Prostate gland (tissue), 2 donors: ENCODE results near the gene SPOUT1. TPM values are rescaled to one million over a fixed set of nuclear protein-coding genes. Genes with fewer than 3 reads are reported as not detected.
"Not testable (repeated sequence)": the region's sequence is repeated elsewhere in the genome, so short reads cannot be mapped to it uniquely, and the experiment has no call there.

Experiments
- DNase-seq: peaks from one replicate; pipeline ENCODE4 v3.0.0-alpha.2; 2019; ENCODE audit warnings: low spot score
- H3K27ac ChIP-seq, 2 donors: fragments of 200-600 bp; sonication (generic); 2 replicates each; pipeline ENCODE4 v1.5.1; 2017 to 2019
- H3K27me3 ChIP-seq: fragments of 200-600 bp; sonication (generic); replicated peaks from 2 replicates; pipeline ENCODE4 v1.5.1; 2019; ENCODE audit not compliant: insufficient read depth
- H3K36me3 ChIP-seq, 2 donors: fragments of 200-600 bp; sonication (generic); 1 replicate in 1 of 2; 2 replicates in 1 of 2; pipeline versions ENCODE4 v1.5.1 to v1.8.1; 2017 to 2019
- H3K4me1 ChIP-seq: fragments of 200-600 bp; sonication (generic); replicated peaks from 2 replicates; pipeline ENCODE4 v1.5.1; 2019
- H3K4me3 ChIP-seq, 2 donors: fragments of 200-600 bp; sonication (generic); 2 replicates each; pipeline ENCODE4 v1.5.1; 2017 to 2019
- H3K9me3 ChIP-seq: fragments of 200-600 bp; sonication (generic); 2 replicates; pipeline ENCODE4 v1.5.1; 2017
- CTCF ChIP-seq, 4 experiments: fragments of 200-600 bp in 2 of 4; fragments of 450-650 bp in 2 of 4; sonication (generic) in 2 of 4; IDR thresholded peaks; 1 replicate in 3 of 4; 2 replicates in 1 of 4; pipeline ENCODE4 v1.5.1; 2016 to 2019; ENCODE audit warnings: antibody characterized with exemption in 4 of 4, mild to moderate bottlenecking in 2 of 4, moderate library complexity in 2 of 4
- POLR2A ChIP-seq: fragments of 450-650 bp; IDR thresholded peaks from one replicate; pipeline ENCODE4 v1.6.1; 2016; ENCODE audit warnings: antibody characterized with exemption, mild to moderate bottlenecking
- POLR2AphosphoS5 ChIP-seq: sonication (generic); formaldehyde crosslinking; IDR thresholded peaks from one replicate; pipeline ENCODE4 v1.6.1; 2017; ENCODE audit warnings: antibody characterized with exemption
- WGBS: methylation state at CpG from one replicate; pipeline ENCODE4 v1.1.5; 2018; 5-methylcytosine and 5-hydroxymethylcytosine counted together
- intact Hi-C: fragments of 100-400 bp; cut with DNase I; formaldehyde crosslinking; loops from one replicate; pipeline ENCODE4 v1.14.2; 2022
- total RNA-seq, 2 donors: library from RNA; depleted of rRNA; stranded (reverse); fragments of >200 nt; gene quantifications; one replicate each; pipeline ENCODE4 v1.1.0, GENCODE V29; 2016

Gene SPOUT1
- 10 to 100 TPM; 45.8 to 47.5 TPM for total RNA-seq

DNA sequence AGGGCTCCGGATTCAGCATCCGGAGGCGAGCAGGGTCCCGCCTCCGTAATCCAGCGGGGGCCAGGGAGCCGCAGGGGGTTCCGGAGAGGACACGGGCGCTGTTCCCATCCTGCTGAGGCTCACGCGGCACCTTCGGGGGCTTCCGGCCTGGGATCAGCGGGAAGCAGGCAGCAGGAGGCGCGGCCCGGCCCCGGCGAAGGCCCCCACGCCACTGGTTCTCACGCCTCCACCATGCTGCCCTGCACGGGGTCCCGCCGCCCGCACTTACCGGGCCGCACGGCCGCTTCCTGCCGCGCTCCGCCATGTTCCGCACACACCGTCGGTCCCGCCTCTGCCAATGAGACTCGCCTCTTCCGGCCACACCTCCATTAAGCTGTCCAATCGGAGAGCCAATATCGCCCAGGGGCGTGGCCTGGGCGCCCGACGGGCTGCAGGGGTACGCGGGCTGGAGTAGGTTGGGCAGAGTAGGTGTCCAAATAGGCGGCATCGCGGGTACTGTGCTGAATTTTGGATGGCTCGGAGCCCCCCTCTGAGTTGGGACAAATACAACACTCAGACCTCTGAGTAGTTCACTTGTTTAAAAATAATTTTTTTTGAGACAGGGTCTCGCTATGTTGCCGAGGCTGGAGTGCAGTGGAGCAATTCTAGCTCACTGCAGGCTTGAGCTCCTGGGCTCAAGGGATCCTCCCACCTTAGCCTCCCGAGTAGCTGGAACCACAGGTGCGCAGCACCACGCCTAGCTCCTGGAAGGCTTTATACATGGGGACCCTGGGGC lies at the start of gene SPOUT1:
SPOUT1 (minus strand) TSS at position 318 of the 775 bp plus-strand sequence; CDS start at position 304, 14 bp downstream.
- Histone ChIP-seq H3K27me3 (no peaks in the 10 kb centered on the region), H3K27ac (peak within 1 kb of the TSS; percentile 55 to 63), H3K36me3 (no peaks in the 10 kb centered on the region), H3K4me3 (peak within 1 kb of the TSS; percentile 67 to 80), H3K9me3 (no peaks in the 10 kb centered on the region), H3K4me1 (peaks cover 2% of the 10 kb centered on the region)
- intact Hi-C loops, result loop anchor here (2.0 kb wide), 1 partner anchor 53 kb away; the partner anchor contains the start of gene LRRC8A
- DNase-seq, result peak; percentile 93
- 1% methylated on average over 48 of the region's 56 CpGs for WGBS
- TF ChIP-seq CTCF (IDR thresholded peaks at IDR 0.05) (peak in 1 of 4 experiments; percentile 21), POLR2AphosphoS5 (peak; percentile 92), POLR2A (peak; percentile 33)

- peaks cover 3% of the 10 kb centered on the region for H3K4me1 ChIP-seq
- WGBS, result 68% methylated on average over 5 of the region's 5 CpGs
- H3K27me3 ChIP-seq, result no peaks in the 10 kb centered on the region
- intact Hi-C loops, result no loop called here
- no peaks in the 10 kb centered on the region for H3K36me3 ChIP-seq
- TF ChIP-seq POLR2AphosphoS5, result no peak
- no peak for TF ChIP-seq CTCF (IDR thresholded peaks at IDR 0.05)
- TF ChIP-seq POLR2A, result no peak
- no peak overlapping the region for H3K4me3 ChIP-seq
- DNase-seq, result no peak
- peak overlapping the region; percentile 68 to 97 for H3K27ac ChIP-seq
- H3K9me3 ChIP-seq, result no peaks in the 10 kb centered on the region
These were observed 48.3 kb upstream of the SPOUT1 start for GRCh38 chr9:128877852-128878251.

- DNase-seq, H3K4me3 ChIP-seq, H3K36me3 ChIP-seq, H3K9me3 ChIP-seq, intact Hi-C loops, H3K27me3 ChIP-seq, H3K4me1 ChIP-seq, H3K27ac ChIP-seq: not testable (repeated sequence)
- WGBS, result 93% methylated on average over 7 of the region's 7 CpGs
These were observed 41.3 kb upstream of the SPOUT1 start for GRCh38 chr9:128870941-128871265.

- no peak overlapping the region for H3K27ac ChIP-seq
- H3K36me3 ChIP-seq, result no peaks in the 10 kb centered on the region
- no peak overlapping the region for H3K4me3 ChIP-seq
- TF ChIP-seq POLR2AphosphoS5 (no peak), CTCF (IDR thresholded peaks at IDR 0.05) (no peak), POLR2A (no peak)
- no peaks in the 10 kb centered on the region for H3K4me1 ChIP-seq
- H3K27me3 ChIP-seq, result no peaks in the 10 kb centered on the region
- intact Hi-C loops, result no loop called here
- 91% methylated on average over 7 of the region's 7 CpGs for WGBS
- DNase-seq, result no peak
- H3K9me3 ChIP-seq, result no peaks in the 10 kb centered on the region
These were observed 40.7 kb upstream of the SPOUT1 start for GRCh38 chr9:128870128-128870940.

GRCh38 chr9:128863647-128864046 lies 34.1 kb upstream of the SPOUT1 start:
- WGBS, result 29% methylated on average over 10 of the region's 10 CpGs
- Histone ChIP-seq H3K27ac (peak overlapping the region; percentile 65 to 73), H3K9me3 (no peaks in the 10 kb centered on the region), H3K36me3 (no peaks in the 10 kb centered on the region), H3K27me3 (no peaks in the 10 kb centered on the region), H3K4me1 (peaks cover 15% of the 10 kb centered on the region), H3K4me3 (no peak overlapping the region)
- TF ChIP-seq CTCF (IDR thresholded peaks at IDR 0.05), result peak; percentile 86 to 93 (median 88)
- no peak for TF ChIP-seq POLR2AphosphoS5
- no peak for TF ChIP-seq POLR2A
- DNase-seq, result no peak
- intact Hi-C loops, result loop anchor here (1.0 kb wide), 1 partner anchor 65 kb away; no protein-coding TSS in a partner anchor
